ENCODE results near the gene HIBCH.
"Not testable (repeated sequence)": the region's sequence is repeated elsewhere in the genome, so short reads cannot be mapped to it uniquely, and the experiment has no call there.

Gene HIBCH

GRCh38 chr2:190303647-190304046, 16.0 kb downstream of the HIBCH start:
- no peak for DNase-seq (ENCODE audit: low read depth)

- no peak for DNase-seq (ENCODE audit: low read depth)
These were observed 17.6 kb downstream of the HIBCH start for GRCh38 chr2:190302052-190302451.

GRCh38 chr2:190301032-190301431, 18.6 kb downstream of the HIBCH start:
- no peak for DNase-seq (ENCODE audit: low read depth)

GRCh38 chr2:190297880-190298279, 21.7 kb downstream of the HIBCH start:
- not testable (repeated sequence) for DNase-seq (ENCODE audit: low read depth)

- no peak for DNase-seq (ENCODE audit: low read depth)
These were observed 35.8 kb downstream of the HIBCH start for GRCh38 chr2:190283783-190284182.

- no peak for DNase-seq (ENCODE audit: low read depth)
These were observed 38.9 kb downstream of the HIBCH start for GRCh38 chr2:190280565-190281350.

GRCh38 chr2:190279256-190280134, 40.1 kb downstream of the HIBCH start:
- not testable (repeated sequence) for DNase-seq (ENCODE audit: low read depth)

- DNase-seq (ENCODE audit: low read depth), result no peak
These were observed 42.2 kb downstream of the HIBCH start for GRCh38 chr2:190277234-190278112.

- DNase-seq (ENCODE audit: low read depth), result no peak
These were observed 47.2 kb downstream of the HIBCH start for GRCh38 chr2:190272457-190272842.

- DNase-seq (ENCODE audit: low read depth), result peak; percentile 70
These were observed 47.7 kb downstream of the HIBCH start for GRCh38 chr2:190271783-190272456.

- DNase-seq (ENCODE audit: low read depth), result no peak
These were observed 49.3 kb downstream of the HIBCH start for GRCh38 chr2:190270298-190270697.

GRCh38 chr2:190269699-190270098, 49.9 kb downstream of the HIBCH start:
- DNase-seq (ENCODE audit: low read depth), result not testable (repeated sequence)

- DNase-seq (ENCODE audit: low read depth), result no peak
These were observed 52.3 kb downstream of the HIBCH start for GRCh38 chr2:190267302-190267701.

- DNase-seq (ENCODE audit: low read depth), result no peak
These were observed 53.3 kb downstream of the HIBCH start for GRCh38 chr2:190266314-190266713.

- DNase-seq (ENCODE audit: low read depth), result no peak
These were observed 57.8 kb downstream of the HIBCH start for GRCh38 chr2:190261851-190262250.

GRCh38 chr2:190256087-190256486, 63.5 kb downstream of the HIBCH start:
- no peak for DNase-seq (ENCODE audit: low read depth)

GRCh38 chr2:190255676-190256075, 64.0 kb downstream of the HIBCH start:
- DNase-seq (ENCODE audit: low read depth), result no peak

GRCh38 chr2:190254063-190254850, 65.4 kb downstream of the HIBCH start:
- DNase-seq (ENCODE audit: low read depth), result no peak

GRCh38 chr2:190250421-190250820, 69.2 kb downstream of the HIBCH start:
- no peak for DNase-seq (ENCODE audit: low read depth)

- DNase-seq (ENCODE audit: low read depth), result no peak
These were observed 84.0 kb downstream of the HIBCH start for GRCh38 chr2:190235551-190236075.

Measured in CMK (cell line).